DMS114 treated with DMSO at 0.1 percent for 48 hours (cell line): Measurements from ENCODE around the gene CC2D1A.
"Not testable (repeated sequence)": the region's sequence is repeated elsewhere in the genome, so short reads cannot be mapped to it uniquely, and the experiment has no call there.

Experiments used
- DNase-seq: peaks from one replicate; lab custom pipeline; 2025; ENCODE audit not compliant: unreplicated experiment; lab: John Stamatoyannopoulos, UW

The CC2D1A gene

GRCh38 chr19:13960863-13961784, 55.1 kb downstream of the CC2D1A start:
- no peak for DNase-seq

DNA sequence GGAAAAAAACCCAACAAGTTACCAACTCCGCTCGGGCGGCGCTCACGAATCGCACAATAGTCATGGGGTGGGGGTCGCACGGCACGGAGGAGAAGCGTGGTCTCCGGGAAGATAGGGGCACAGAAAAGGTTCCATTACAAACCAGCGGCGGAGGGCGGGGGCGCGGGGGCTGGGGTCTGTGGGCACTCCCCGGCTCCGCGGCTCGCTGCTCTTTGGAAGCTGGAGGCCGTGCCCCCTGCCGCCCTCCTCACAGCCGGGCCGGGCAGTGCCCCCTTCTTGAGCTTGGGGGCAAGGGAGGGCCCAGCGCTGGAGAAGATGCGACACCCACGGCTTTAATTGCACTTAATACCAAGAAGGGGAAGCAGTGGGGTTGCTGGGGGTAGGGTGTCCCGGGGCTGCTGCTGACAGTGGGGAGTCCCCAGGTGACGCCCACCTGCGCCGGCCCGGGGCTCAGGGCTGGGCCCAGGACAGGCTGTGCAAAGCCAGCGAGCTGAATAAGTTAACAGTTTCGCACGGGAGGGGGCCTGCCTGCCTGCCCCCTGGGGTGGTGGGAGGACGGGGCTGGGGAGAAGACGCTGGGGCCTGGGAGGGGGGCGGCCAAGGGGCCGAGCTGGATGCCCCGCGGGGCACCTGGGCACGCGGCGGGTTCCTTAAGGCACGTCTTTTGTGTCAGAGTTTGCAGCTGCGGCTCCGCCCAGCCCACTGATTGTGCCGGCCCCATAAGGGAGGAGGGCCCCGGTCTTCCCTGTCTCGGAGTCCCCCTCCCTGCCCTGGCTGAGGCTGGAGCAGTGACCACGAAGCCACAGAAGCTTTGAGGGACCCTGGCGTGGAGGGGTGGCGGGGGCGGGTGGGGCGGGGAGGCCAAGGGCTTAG, 56.1 kb downstream of the CC2D1A start:
- DNase-seq = no peak

- DNase-seq = no peak
These were observed 57.0 kb downstream of the CC2D1A start for GRCh38 chr19:13962699-13963602.

- no peak for DNase-seq
These were observed 57.7 kb downstream of the CC2D1A start for GRCh38 chr19:13963603-13964105.

DNA sequence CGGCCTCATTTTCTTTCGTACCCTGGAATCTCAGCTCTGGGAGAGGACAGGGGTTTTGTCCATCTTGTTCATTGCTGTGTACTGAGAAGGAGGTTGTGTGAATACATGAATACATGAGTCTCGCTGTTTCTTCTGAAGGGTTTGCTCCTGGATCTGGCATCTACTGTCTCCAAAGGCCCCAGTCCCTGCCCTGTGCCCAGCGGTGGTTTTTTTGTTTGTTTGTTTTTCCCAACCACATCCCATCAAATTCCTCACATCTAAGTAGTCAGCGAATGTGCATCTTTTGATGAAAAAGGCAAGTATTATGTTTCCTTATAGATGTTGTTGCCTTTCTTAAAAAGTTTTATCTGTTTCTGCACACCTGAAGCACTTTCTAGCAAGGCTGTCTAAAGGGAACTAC, 58.8 kb downstream of the CC2D1A start:
- DNase-seq = no peak

DNA sequence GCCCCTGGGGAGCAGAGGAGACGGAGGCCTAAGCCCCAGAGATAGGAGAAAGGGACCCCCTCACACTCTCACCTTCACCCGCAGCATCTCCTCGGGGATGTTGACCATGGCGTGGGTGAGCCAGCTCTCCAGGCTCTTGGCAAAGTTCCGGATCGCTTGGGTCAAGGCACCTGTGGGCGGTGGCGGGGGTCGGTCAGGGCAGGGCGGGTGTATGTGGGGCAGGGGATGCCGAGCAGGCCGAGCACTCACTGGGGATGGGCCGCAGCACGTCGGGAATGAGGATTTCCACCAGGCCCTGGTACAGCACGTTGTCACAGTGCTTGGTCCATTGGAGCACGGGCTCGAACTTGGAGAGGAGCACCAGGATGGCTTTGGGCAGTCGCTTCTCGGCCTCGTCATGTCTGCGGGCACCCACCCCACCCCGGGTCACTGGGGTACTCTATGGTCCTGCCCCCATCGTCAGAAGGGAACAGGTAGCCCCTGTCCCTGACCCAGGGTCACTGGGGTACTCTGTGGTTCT, 59.4 kb downstream of the CC2D1A start:
- no peak for DNase-seq

DNA sequence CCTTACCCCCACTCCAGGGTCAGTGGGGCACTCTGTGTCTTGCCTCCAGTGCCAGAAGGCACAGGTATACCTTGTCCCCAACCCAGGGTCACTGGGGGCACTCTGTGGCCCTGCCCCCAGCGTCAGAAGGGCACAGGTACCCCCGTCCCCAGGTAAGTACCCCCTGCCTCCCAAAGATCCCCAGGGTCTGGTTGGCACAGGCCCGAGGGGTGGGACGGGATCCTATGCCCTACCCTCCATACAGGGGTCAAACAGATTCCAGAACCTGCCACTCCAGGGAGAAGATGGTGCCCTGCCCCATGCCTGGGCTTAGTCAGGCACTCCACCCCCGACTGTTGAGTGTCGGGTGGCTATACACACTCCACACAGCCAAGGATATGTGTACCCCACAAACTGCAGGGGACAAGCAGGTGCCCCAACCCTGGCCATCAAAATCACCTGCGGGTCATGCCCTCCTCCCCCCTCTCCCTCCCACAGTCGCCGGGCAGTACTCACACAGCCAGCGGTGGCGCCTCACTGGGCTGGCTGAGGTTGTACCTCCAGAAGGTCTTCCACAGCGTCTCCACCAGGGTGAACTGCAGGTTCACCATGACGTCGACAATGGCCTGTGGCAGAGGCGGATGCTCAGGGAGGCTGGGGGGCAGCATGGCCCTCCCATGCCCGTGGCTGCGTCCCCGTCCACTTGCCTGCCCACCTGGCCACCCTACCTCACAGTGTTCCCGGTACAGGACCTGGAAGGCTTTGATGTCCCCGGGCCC, 60.1 kb downstream of the CC2D1A start:
- no peak for DNase-seq

DNA sequence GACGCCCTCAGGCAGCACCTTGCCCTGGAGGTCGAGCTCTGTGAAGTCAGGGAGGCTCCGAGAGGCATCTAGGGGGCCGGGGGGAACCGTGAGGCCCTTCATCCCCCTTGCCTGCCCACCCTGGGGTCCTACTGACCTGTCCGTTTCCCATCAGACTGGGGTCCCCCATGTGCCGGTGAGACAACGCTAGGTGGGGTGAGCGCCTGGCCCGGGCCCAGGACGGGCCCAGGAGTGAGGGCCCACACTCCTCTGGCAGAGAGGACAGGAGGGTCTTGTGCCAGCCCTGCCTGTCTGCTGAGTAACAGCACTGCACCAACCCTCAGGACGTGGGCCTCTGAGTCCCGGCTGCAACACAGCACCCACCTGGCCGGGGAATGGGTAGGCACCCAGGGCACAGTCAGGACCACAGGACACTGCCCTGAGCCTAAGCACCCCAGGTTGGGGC, 60.7 kb downstream of the CC2D1A start:
- DNase-seq = no peak

DNA sequence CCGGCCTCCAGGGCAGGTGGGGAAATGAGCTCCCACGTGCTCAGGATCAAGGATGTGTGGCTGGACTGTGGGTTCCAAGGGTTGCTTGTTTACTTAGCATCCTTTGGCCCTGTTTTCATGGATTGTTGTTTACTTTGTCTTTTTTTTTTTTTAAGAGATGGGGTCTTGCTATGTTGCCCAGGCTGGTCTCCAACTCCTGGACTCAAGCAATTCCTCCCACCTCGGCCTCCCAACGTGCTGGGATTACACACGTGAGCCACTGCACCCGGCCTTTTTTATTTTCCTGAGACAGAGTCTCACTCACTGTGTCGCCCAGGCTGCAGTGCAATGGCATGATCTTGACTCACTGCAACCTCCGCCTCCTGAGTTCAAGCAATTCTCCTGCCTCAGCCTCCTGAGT, 61.2 kb downstream of the CC2D1A start:
- not testable (repeated sequence) for DNase-seq

- DNase-seq = no peak
These were observed 62.5 kb downstream of the CC2D1A start for GRCh38 chr19:13968383-13968935.

GRCh38 chr19:13968999-13969398, 63.0 kb downstream of the CC2D1A start:
- no peak for DNase-seq

DNA sequence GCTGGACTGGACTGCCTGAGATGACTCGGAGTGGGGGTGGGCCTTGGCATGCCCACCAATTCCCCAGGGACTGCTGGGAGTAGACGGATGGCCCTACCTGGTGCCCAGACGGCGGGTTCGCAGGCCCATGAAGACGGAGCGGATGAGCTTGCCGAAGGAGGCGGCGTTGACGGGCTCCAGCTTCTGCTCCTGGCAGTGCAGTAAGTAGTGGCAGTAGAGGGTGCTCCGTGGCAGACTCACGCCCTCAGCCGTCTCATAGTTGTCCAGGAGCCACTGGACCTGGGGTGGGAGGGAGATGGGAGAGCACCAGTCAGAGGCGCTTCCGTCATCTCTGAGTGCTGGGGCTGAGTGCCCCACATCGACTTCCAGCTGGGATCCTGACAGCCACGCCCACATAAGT, 63.9 kb downstream of the CC2D1A start:
- no peak for DNase-seq

- DNase-seq = not testable (repeated sequence)
These were observed 65.9 kb downstream of the CC2D1A start for GRCh38 chr19:13971868-13972267.

GRCh38 chr19:13972368-13973155, 66.6 kb downstream of the CC2D1A start:
- no peak for DNase-seq

DNA sequence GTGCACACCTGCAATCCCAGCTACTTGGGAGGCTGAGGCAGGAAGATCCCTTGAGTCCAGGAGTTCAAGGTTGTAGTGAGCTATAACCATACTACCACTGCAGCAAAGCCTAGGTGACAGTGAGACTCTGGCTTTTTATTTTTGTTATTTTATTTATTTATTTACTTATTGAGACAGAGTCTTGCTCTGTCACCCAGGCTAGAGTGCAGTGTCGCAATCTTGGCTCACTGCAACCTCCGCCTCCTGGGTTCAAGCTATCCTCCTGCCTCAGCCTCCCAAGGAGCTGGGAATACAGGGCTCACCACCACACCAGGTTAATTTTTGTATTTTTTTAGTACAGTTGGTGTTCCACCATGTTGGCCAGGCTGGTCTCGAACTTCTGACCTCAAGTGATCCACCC, 67.5 kb downstream of the CC2D1A start:
- not testable (repeated sequence) for DNase-seq

- DNase-seq = peak; percentile 12
These were observed 68.1 kb downstream of the CC2D1A start for GRCh38 chr19:13974073-13974472.

- no peak for DNase-seq
These were observed 69.9 kb downstream of the CC2D1A start for GRCh38 chr19:13975870-13976269.

DNA sequence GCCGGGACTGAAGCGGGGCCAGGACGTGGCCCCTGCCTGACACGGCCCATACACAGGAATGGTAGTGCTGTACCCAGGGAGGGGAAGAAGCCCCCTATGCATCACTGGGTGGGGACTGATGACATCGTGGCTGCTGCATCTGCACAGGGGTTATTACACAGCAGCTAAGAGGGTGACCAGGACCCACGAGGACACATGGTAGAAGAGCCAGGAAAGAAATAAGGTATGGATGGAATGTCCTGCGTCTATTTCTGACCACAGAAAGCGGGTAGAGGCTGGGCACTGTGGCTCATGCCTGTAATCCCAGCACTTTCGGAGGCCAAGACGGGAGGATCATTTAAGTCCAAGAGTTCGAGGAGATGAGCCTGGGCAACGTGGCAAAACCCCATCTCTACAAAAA, 70.4 kb downstream of the CC2D1A start:
- no peak for DNase-seq

DNA sequence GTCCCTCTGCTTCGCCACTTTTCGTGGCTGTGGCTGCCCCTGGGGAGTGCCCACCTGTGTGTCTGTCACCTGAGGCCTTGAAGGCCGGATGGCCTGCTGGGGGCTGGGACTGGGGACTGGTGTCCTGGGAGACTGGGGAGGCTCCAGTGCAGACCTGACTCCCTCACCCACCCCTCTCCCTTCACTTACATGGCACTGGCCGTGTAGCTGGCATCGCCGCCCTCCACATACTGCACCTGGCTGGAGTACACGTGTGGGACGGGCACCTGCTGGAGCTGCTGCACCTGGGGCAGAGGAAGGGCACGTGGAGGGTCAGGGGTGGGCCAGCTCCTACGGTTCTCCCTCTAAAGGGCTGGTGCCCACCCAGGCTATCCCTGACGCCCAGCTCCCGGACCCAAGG, 71.8 kb downstream of the CC2D1A start:
- DNase-seq = no peak
